ENCODE results near the gene IFITM10.

DNA sequence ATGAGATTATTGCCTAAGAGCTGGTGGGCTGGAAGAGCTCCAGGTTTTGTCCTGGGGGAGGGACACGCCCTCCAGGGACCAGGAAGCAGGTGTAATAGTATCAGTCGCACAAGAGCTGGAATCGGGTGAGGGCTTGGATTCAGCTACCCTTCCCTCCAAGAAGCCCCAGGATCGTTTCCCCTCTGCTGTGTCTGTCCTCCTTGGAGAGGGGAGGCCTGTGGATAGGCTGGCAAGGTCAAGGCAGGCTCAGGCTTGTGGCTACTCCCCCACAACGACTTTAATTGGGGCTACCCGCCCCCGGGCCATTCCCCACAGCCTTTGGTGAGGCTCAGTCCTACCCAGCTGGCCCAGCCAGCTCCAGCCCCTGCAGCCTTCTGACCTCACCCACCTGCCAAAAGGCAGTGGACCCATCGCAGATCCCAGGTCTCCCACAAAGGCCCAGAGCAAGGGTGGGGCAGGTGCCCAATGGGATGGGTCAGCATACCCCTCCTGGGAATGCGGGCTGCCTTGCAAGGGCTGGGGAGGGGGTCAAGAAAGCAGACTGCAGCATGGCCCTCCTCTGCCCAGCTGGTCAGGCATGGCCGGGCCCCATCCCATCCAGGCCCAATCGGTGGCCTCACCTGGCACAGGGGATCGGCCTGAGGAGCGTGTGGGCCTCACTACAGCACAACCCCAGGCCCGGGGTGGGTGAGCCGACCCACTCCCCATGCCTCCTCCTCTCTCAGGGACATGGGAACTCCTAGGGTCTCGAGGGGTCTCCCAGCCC is 12.3 kb upstream of the IFITM10 start:
- TF ChIP-seq, protein P1, sequence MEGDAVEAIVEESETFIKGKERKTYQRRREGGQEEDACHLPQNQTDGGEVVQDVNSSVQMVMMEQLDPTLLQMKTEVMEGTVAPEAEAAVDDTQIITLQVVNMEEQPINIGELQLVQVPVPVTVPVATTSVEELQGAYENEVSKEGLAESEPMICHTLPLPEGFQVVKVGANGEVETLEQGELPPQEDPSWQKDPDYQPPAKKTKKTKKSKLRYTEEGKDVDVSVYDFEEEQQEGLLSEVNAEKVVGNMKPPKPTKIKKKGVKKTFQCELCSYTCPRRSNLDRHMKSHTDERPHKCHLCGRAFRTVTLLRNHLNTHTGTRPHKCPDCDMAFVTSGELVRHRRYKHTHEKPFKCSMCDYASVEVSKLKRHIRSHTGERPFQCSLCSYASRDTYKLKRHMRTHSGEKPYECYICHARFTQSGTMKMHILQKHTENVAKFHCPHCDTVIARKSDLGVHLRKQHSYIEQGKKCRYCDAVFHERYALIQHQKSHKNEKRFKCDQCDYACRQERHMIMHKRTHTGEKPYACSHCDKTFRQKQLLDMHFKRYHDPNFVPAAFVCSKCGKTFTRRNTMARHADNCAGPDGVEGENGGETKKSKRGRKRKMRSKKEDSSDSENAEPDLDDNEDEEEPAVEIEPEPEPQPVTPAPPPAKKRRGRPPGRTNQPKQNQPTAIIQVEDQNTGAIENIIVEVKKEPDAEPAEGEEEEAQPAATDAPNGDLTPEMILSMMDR (IDR thresholded peaks at IDR 0.05), result no peak
- TF ChIP-seq POLR2A (IDR thresholded peaks at IDR 0.05), result no peak
